Natural killer cell (primary cell): Measurements from ENCODE around the gene MAD1L1. TPM values are rescaled to one million over a fixed set of nuclear protein-coding genes. Genes with fewer than 3 reads are reported as not detected.

Experiments used
- ATAC-seq, 3 donors: fragments of 150-1000 bp in 2 of 3; fragments of 200-7000 bp in 1 of 3; cut with Tn5 transposase; 1 replicate in 1 of 3; 2 replicates in 2 of 3; pipeline ENCODE4 v1.10.0; 2021; ENCODE audit warnings: mild to moderate bottlenecking in 2 of 3, moderate library complexity in 2 of 3
- DNase-seq, 2 donors: peaks; one replicate each; pipeline versions ENCODE4 v3.0.0 to v3.0.0-alpha.2; 2013 to 2021; ENCODE audit warnings: mixed read lengths in 1 of 2
- H3K27ac ChIP-seq: one replicate; pipeline ENCODE4 v1.5.1; 2013; ENCODE audit warnings: mild to moderate bottlenecking, low read length
- H3K27me3 ChIP-seq: one replicate; pipeline ENCODE4 v1.6.1; 2013; ENCODE audit warnings: low read length; ENCODE audit not compliant: control insufficient read depth, insufficient read depth
- H3K36me3 ChIP-seq: one replicate; pipeline ENCODE4 v1.6.1; 2013; ENCODE audit warnings: low read length; ENCODE audit not compliant: control insufficient read depth, insufficient read depth
- H3K4me1 ChIP-seq: one replicate; pipeline ENCODE4 v1.6.1; 2013; ENCODE audit warnings: low read length; ENCODE audit not compliant: control insufficient read depth, insufficient read depth
- H3K4me3 ChIP-seq: one replicate; pipeline ENCODE4 v1.5.1; 2013; ENCODE audit warnings: low read length
- H3K9me3 ChIP-seq: one replicate; pipeline ENCODE4 v1.6.1; 2013; ENCODE audit warnings: low read length; ENCODE audit not compliant: control insufficient read depth, insufficient read depth
- H3K27ac Mint-ChIP-seq, 2 donors: one replicate each; pipeline ENCODE4 v1.8.0; 2022; ENCODE audit warnings: mild to moderate bottlenecking in 2 of 2, mixed read lengths in 2 of 2, moderate library complexity in 1 of 2
- H3K27me3 Mint-ChIP-seq, 2 donors: one replicate each; pipeline ENCODE4 v1.8.0; 2022; ENCODE audit warnings: low read depth in 2 of 2, mixed read lengths in 2 of 2
- H3K36me3 Mint-ChIP-seq: one replicate; pipeline ENCODE4 v1.8.0; 2022; ENCODE audit warnings: mixed read lengths
- H3K4me1 Mint-ChIP-seq, 2 donors: one replicate each; pipeline ENCODE4 v1.8.0; 2022; ENCODE audit warnings: mixed read lengths in 2 of 2
- H3K4me3 Mint-ChIP-seq: one replicate; pipeline ENCODE4 v1.8.0; 2022; ENCODE audit warnings: mild to moderate bottlenecking, moderate library complexity, mixed read lengths
- H3K9me3 Mint-ChIP-seq, 2 donors: one replicate each; pipeline ENCODE4 v1.8.0; 2022; ENCODE audit warnings: mixed read lengths in 2 of 2
- WGBS: methylation state at CpG from one replicate; pipeline ENCODE4 v1.1.7; 2013; ENCODE audit warnings: missing lambda C conversion rate; ENCODE audit not compliant: insufficient coverage; 5-methylcytosine and 5-hydroxymethylcytosine counted together
- intact Hi-C: fragments of 100-400 bp; cut with micrococcal nuclease; formaldehyde crosslinking; loops from one replicate; pipeline ENCODE4 v1.14.2; 2022
- total RNA-seq, 4 donors: library from RNA; stranded (reverse); fragments of 120-200 nt in 1 of 4; gene quantifications; one replicate each; pipeline versions ENCODE4 v1.2.3 to v1.2.4, GENCODE V29; 2013 to 2022
- TF ChIP-seq, protein P1 (sequence below): fragments of 200-600 bp; IDR thresholded peaks from one replicate; pipeline ENCODE4 v1.8.0; 2022; ENCODE audit warnings: antibody characterized with exemption

The MAD1L1 gene
- total RNA-seq, 3 donors from 2014 or later (not counting 1 experiment from before 2014, with no cell fraction given) = 53.6 to 81.2 (median 77.4) TPM

DNA sequence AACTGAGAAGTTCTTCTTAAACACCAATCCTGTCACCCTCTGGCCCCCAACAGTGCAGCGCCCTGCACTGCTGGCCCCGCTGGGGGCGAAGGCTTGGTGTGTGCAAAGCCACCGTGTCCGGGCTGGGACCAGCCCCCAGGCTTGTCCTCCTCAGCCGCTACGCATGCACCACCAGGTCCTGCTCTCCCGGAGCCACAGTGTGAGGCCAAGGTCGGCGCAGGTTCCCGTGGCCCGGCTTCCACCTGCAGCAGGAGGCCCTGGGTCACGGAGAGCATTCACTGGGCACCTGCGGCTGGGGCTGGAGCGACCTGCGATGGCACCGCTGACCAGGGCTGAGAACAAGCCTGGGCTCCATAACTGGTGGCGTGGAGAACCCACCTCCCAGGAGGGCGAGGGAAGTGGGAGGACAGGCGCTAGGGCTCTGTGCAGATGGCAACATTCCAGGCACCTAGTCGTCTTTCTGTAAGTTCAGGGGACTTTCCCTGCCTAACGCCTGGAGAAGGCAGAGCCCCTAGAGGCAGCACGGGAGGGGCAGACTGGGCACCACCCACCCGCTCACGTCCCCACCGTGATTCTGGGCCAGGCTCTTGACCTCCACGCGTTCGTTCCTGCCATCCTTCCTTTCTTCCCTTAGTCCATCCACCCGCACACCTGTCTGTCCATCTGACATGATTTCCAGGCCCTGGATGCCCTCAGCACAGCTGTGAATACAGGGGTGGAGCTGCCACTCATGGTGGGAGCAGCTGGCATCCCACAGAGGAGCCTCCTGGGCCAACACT lies 291.1 kb downstream of the MAD1L1 start:
- Histone ChIP-seq H3K27ac (no peak overlapping the region), H3K9me3 (no peaks in the 10 kb centered on the region), H3K4me1 (peaks cover 80% of the 10 kb centered on the region), H3K36me3 (no peaks in the 10 kb centered on the region), H3K4me3 (no peak overlapping the region), H3K27me3 (peaks cover 5% of the 10 kb centered on the region)
- DNase-seq (peak in 1 of 2 donors; percentile 55), ATAC-seq (no peak)
- Mint-ChIP-seq H3K27me3 (peaks cover 0 to 7% of the 10 kb centered on the region in 2 donors), H3K27ac (peak overlapping the region; percentile 89 to 94), H3K4me3 (peak overlapping the region; percentile 49), H3K4me1 (peaks cover 63 to 77% of the 10 kb centered on the region in 2 donors), H3K9me3 (no peaks in the 10 kb centered on the region), H3K36me3 (no peaks in the 10 kb centered on the region)
- intact Hi-C loops = loop anchor here (2.0 to 5.0 kb wide), 2 partner anchors 107 to 476 kb away; no protein-coding TSS in a partner anchor
- TF ChIP-seq, protein P1, sequence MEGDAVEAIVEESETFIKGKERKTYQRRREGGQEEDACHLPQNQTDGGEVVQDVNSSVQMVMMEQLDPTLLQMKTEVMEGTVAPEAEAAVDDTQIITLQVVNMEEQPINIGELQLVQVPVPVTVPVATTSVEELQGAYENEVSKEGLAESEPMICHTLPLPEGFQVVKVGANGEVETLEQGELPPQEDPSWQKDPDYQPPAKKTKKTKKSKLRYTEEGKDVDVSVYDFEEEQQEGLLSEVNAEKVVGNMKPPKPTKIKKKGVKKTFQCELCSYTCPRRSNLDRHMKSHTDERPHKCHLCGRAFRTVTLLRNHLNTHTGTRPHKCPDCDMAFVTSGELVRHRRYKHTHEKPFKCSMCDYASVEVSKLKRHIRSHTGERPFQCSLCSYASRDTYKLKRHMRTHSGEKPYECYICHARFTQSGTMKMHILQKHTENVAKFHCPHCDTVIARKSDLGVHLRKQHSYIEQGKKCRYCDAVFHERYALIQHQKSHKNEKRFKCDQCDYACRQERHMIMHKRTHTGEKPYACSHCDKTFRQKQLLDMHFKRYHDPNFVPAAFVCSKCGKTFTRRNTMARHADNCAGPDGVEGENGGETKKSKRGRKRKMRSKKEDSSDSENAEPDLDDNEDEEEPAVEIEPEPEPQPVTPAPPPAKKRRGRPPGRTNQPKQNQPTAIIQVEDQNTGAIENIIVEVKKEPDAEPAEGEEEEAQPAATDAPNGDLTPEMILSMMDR = no peak
- WGBS = 89% methylated on average over 30 of the region's 30 CpGs

DNA sequence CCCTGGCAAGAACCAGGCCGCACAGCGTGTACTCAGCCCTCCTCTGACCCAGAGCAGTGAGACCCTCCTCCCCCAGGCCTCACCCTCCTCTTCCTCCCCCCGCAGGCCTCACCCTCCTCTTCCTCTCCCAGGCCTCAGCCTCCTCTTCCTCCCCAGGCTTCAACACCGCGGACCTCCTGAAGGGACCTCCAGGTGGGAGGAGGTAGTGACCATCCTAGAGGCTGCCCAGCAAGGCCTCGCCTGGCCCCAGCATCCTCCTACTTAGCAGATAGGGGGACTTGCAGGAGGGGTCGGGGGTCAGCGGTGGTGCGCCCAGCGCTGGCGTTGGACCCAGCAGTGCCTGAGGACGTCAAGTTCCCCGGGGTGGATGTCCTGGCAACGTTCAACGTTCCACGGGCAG lies 291.9 kb downstream of the MAD1L1 start:
- Histone ChIP-seq H3K4me1 (peaks cover 80% of the 10 kb centered on the region), H3K36me3 (peaks cover 7% of the 10 kb centered on the region), H3K9me3 (no peaks in the 10 kb centered on the region), H3K27ac (peak overlapping the region; percentile 85), H3K4me3 (peak overlapping the region; percentile 64), H3K27me3 (peaks cover 5% of the 10 kb centered on the region)
- ATAC-seq (peak in 1 of 3 donors; percentile 5), DNase-seq (no peak)
- Mint-ChIP-seq H3K36me3 (no peaks in the 10 kb centered on the region), H3K27me3 (peaks cover 0 to 7% of the 10 kb centered on the region in 2 donors), H3K4me1 (peaks cover 63 to 77% of the 10 kb centered on the region in 2 donors), H3K9me3 (no peaks in the 10 kb centered on the region), H3K27ac (peak overlapping the region; percentile 89 to 94), H3K4me3 (peak overlapping the region; percentile 92)
- TF ChIP-seq, protein P1 = no peak
- WGBS = 68% methylated on average over 16 of the region's 16 CpGs
- intact Hi-C loops = loop anchor here (1.0 to 5.0 kb wide), 4 partner anchors 21 to 476 kb away; no protein-coding TSS in a partner anchor

DNA sequence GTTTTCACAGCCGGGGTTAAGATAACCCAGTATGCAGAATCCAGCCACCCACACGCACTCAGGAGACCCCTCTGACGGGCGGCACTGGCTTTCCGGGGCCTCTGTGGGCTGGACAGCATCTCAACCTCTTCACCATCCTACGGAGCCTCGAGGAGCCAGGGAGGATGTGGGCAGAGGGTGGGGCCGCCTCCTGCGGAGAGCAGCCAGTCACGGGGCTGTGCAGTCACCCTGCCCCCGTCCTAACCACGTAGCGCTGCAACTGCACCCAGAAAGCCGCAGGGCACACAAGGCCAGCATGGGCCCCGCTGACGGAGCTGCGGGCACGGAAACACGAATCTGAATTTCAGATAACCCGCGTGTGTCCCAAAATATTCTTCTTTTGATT lies 292.4 kb downstream of the MAD1L1 start:
- Histone ChIP-seq H3K27me3 (peaks cover 5% of the 10 kb centered on the region), H3K27ac (peak overlapping the region; percentile 85), H3K36me3 (peaks cover 9% of the 10 kb centered on the region), H3K9me3 (no peaks in the 10 kb centered on the region), H3K4me3 (peak overlapping the region; percentile 64), H3K4me1 (peaks cover 80% of the 10 kb centered on the region)
- Mint-ChIP-seq H3K27ac (peak overlapping the region; percentile 89 to 94), H3K36me3 (no peaks in the 10 kb centered on the region), H3K27me3 (peaks cover 0 to 7% of the 10 kb centered on the region in 2 donors), H3K9me3 (no peaks in the 10 kb centered on the region), H3K4me1 (peaks cover 63 to 72% of the 10 kb centered on the region in 2 donors), H3K4me3 (peak overlapping the region; percentile 92)
- peak; percentile 88 to 96 for DNase-seq
- intact Hi-C loops = loop anchor here (1.0 to 5.0 kb wide), 4 partner anchors 22 to 477 kb away; no protein-coding TSS in a partner anchor
- peak; percentile 79 to 92 (median 89) for ATAC-seq
- 0% methylated on average over 21 of the region's 21 CpGs for WGBS
- TF ChIP-seq, protein P1 = no peak
